HG03521 (cell line): ENCODE results near the gene PRR35.

Experiments used
- ATAC-seq: cut with Tn5 transposase; IDR thresholded peaks from one replicate; pipeline ENCODE4 v1.9.1; 2021; ENCODE audit warnings: mild to moderate bottlenecking, moderate library complexity; ENCODE audit not compliant: unreplicated experiment

PRR35 gene

GRCh38 chr16:561957-562938, 2.1 kb downstream of the PRR35 start:
- no peak for ATAC-seq

DNA sequence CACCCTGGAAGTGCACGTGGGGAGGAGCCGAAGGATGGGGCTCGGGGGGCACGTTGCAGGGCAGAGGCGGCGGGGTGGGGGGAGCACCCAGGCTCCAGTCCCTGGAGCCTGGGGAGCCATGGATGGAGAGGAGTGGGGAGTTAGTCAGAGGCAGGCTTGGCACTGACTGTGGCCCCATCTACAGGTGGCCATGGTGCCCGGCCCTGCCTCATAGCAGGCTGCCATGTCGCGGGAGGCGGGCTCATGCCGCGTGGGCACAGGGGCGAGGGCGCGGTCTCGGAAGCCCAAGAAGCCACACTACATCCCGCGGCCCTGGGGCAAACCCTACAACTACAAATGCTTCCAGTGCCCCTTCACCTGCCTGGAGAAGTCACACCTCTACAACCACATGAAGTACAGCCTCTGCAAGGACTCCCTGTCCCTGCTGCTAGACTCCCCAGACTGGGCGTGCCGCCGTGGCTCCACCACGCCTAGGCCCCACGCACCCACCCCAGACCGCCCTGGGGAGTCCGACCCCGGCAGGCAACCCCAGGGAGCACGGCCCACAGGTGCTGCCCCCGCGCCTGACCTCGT, 3.0 kb downstream of the PRR35 start:
- no peak for ATAC-seq

- no peak for ATAC-seq
These were observed 4.7 kb downstream of the PRR35 start for GRCh38 chr16:564690-565418.

DNA sequence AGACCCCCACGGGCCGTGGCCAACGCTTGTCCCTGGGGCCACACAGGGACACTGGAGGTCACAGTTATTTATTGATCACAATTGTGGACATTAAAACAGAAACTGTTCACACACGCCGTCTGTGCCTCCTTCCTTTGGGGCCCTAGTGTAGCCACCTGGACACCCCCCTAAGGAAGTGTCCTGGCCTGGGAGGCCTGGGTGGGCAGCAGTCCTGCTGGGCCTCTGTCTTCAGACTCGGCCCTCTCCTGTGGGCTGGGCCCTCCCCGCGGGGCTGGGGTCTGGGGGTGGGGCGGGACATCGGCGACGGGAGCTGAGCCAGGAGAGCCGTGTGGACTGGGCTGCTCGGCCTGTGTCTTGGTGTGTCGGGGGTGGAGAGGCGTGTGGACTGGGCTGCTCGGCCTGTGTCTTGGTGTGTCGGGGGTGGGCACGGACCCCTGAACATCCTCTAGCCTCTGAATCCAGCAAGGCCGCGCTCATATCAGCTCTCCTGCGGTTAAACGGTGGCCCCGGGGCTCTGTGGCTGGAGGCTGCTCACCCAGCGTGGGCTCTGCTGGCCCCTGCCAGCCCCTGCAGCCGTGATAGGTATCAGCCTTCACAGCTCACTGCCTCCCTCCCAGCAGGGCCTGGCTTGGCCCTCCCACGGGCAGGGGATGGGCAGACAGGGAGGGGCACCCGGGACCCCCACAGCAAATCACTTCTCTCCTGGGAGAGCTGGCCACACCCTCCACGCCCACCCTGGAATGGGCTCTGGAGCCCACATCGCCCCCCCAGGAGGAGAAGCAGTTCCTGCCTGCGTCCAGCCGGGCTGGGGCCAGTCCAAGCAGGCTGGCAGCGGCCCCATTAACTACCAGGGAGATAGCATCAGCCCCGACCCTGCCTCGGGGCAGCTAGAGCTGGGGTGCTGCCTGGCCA, 5.5 kb downstream of the PRR35 start:
- ATAC-seq, result no peak

DNA sequence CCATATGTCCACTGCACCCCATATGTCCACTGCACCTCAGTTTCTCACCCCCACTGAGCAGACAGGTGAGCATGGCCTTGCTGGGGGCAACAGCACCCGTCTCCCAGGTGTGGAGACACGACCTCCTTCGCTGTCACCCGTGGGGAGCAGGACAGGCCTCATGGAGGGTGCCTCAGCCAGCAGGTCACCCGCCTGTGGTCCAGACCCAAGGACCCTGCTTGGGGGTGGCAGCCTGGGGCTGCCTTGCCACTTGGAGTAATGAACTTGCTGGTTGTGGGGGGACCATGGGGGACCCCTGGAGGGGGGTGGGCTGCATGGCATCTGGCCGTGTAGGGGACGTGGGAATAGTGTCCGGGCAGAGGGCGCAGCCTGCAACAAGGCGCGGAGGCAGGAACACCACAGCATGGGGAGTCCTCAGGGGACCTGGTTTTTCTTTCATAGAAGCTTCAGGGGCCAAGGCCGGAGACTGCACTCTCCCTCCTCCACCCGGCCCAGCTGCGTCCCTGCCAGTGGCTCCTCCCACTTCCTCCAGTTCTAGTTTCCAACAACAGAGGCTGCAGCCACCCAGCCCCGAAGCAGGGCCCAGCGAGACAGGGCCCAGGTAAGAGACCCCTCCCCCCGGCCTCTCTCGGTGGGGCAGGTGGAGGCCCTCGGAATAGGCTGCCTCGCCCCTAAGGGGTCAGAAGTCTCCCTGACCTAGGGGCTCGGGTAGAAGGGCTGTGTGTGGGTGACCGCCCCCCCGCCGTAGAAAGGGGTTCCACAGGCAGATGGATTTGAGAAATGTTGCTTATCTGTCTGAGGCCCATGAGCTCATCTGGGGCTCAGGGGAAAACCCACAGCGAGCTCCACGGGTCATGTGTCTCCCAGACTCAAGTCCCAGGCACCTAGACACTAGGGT, 6.5 kb downstream of the PRR35 start, which contains the start of gene NHLRC4:
NHLRC4 (plus strand) TSS at position 531 of the 898 bp plus-strand sequence. CDS start 1,043 bp downstream, outside the sequence.
- ATAC-seq, result no peak

GRCh38 chr16:567373-568256, 7.4 kb downstream of the PRR35 start:
- ATAC-seq, result no peak

DNA sequence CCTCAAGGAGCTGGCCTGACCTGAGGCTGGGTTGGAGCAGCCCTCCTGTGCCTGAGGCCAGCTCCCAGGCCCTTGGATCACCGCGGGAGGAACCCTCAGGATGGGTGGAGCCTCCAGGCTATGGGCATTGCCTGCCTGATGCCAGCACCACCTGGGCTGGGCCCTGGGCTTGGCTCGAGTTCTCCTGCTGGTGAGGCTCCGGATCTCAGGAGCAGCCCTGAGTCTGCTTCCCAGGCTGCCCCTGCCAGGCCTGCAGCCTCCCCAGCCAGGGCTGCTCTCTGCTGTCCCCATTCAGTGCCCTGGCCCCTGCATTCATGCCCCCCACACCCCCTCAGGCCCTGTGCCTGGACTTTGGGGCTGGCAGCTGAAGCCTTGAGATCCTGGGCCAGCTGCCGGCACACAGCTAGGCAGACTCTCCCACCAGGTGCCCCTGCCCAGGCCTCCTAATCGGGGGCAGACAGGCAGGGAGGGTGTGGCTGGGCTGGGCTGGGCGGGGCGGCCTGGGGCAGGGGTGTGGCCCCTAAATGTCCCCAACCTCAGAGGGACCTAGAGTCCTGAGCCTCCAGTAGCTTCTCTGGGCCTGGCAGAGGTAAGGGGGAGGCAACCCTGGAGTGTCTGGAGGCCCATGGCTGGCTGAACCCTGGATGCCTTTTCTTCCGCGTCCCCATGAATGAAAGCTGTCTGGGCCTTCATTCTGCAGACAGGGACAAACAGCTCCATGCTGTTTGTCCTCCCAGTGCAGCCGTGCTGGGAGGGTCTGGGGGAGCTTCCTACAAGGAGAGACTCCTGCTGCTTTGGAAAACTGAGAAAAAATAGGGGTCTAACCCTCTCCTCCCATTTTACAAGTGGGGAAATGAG, 8.4 kb downstream of the PRR35 start:
- ATAC-seq, result no peak

- ATAC-seq, result peak; percentile 54
These were observed 9.5 kb downstream of the PRR35 start, which contains the start of gene PIGQ for GRCh38 chr16:569445-570254. Gene PIGQ (plus strand): TSS chr16:569968. CDS start chr16:574075, 4,107 bp downstream.

DNA sequence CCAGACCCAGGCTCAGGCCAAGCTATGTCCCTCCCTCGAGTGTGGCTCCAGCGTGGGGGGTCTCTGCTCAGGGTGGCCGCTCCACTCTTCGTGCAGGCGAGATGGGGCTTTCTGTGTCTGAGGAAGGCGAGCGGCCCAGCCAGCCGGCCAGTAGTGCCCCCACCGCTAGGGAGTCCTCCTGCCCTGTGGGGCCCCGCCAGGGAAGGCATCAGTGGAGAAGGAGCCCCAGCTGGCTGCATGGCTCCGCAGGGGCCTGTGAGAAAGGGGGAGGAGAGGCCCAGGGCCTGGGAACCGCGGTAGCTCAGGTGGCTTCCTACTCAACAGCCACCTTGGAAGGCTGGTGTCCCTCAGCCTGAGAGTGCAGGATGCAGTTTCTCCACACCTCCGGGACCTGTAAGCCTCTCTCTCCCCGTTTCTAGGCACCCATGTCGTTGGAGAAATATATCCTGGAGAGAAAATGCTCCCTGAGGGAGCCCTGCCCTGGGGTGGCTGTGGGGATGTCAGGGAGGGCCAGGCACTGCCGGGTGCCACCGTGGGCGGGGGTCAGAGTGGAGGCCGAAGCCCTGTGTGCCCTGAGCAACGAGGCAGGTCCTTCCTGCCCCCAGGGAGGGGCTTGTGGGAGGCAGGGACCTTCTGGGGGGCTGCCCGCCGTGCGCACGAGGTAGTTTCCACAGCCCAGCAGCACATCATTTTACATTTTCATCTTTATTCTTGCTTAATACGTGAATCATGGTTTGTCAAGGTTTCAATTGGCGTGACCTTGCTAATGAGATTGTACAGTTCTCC, 12.9 kb downstream of the PRR35 start:
- no peak for ATAC-seq

DNA sequence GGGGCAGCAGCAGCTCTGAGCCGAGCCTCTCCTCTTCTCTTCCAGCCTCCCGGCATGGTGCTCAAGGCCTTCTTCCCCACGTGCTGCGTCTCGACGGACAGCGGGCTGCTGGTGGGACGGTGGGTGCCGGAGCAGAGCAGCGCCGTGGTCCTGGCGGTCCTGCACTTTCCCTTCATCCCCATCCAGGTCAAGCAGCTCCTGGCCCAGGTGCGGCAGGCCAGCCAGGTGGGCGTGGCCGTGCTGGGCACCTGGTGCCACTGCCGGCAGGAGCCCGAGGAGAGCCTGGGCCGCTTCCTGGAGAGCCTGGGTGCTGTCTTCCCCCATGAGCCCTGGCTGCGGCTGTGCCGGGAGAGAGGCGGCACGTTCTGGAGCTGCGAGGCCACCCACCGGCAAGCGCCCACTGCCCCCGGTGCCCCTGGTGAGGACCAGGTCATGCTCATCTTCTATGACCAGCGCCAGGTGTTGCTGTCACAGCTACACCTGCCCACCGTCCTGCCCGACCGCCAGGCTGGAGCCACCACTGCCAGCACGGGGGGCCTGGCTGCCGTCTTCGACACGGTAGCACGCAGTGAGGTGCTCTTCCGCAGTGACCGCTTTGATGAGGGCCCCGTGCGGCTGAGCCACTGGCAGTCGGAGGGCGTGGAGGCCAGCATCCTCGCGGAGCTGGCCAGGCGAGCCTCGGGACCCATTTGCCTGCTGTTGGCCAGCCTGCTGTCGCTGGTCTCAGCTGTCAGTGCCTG, 14.0 kb downstream of the PRR35 start:
- ATAC-seq, result no peak

- ATAC-seq, result no peak
These were observed 15.4 kb downstream of the PRR35 start for GRCh38 chr16:575354-576196.

DNA sequence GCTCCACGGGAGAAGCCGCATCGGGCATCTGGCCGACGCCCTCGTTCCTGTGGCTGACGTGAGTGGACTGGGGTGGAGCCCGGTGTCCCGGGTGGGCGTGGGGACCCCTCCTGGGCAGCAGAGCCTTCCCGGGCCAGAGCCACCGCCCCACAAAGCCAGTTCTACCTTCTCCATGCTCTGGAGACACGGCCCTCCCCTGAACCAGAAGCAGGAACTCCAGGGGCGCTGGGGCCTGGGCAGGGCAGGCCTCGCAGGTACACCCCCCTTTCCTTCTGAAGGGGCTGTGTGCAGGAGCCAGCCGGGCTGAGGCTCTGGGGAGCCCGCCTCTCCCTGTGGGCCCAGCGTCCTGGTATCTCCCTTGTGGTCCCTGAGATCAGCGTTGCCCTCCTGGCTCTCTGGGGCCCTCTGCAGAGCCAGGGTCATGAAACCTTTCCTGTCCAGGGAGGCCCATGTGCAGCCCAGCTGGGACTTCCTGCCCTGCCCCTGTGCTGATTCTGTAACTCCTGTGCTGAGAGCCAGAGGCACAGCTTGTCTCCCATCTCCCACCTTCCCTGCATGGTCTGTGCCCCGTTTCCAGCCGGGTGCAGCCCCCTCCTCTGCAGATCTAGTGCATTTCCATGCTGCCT, 16.1 kb downstream of the PRR35 start:
- no peak for ATAC-seq

GRCh38 chr16:576823-577201, 16.6 kb downstream of the PRR35 start:
- no peak for ATAC-seq

DNA sequence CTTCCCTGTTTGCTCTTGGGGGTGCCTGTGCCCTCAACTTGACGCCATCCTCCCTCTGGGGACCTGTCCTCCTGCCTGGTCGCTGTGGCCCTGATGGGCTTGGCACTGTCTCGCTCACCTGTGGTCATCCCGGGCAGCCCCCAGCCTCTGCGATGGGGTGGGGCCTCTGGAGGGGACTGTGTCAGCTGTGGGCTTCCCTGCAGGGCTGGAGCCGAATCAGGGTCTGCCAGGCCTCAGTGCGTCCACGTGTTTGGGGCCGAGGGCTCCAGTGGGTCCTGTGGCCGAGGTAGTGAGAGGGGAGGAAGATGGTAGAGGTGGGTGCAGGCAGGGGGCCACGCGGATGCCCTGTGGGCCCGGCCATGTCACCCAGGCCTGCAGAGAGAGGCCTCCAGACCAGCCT, 17.6 kb downstream of the PRR35 start:
- ATAC-seq, result no peak
